Kidney (tissue), 14 donors: ENCODE measurements around the gene MAT2A. TPM values are rescaled to one million over a fixed set of nuclear protein-coding genes. Genes with fewer than 3 reads are reported as not detected.

Experiments used
- DNase-seq, 5 donors: peaks; one replicate each; pipeline ENCODE4 v3.0.0-alpha.2; 2013 to 2020
- FAIRE-seq: peaks from 2 replicates; lab custom pipeline; 2012; peaks lifted over from hg19 to GRCh38; lab: Jason Lieb, UNC
- H3K27ac ChIP-seq, 2 donors: one replicate each; pipeline ENCODE4 v1.7.0; 2013; ENCODE audit warnings: low read depth in 2 of 2, low read length in 2 of 2, inconsistent platforms in 1 of 2
- H3K27me3 ChIP-seq: one replicate; pipeline ENCODE4 v1.7.1; 2013; ENCODE audit warnings: low read length, inconsistent platforms; ENCODE audit not compliant: control insufficient read depth, insufficient read depth
- H3K36me3 ChIP-seq, 3 donors: one replicate each; pipeline versions ENCODE4 v1.7.0 to v1.7.1; 2013; ENCODE audit warnings: low read length in 3 of 3, control low read depth in 1 of 3, inconsistent platforms in 1 of 3; ENCODE audit not compliant: insufficient read depth in 3 of 3, control insufficient read depth in 2 of 3
- H3K4me1 ChIP-seq, 3 donors: one replicate each; pipeline versions ENCODE4 v1.7.0 to v1.7.1; 2013; ENCODE audit warnings: low read length in 3 of 3, inconsistent platforms in 1 of 3, low read depth in 1 of 3; ENCODE audit not compliant: control insufficient read depth in 2 of 3, insufficient read depth in 2 of 3
- H3K4me3 ChIP-seq, 3 donors: one replicate each; pipeline versions ENCODE4 v1.7.0 to v1.8.1; 2013; ENCODE audit warnings: low read length in 3 of 3, control low read depth in 1 of 3, inconsistent platforms in 1 of 3
- H3K9ac ChIP-seq, 3 donors: one replicate each; pipeline versions ENCODE4 v1.7.0 to v1.7.1; 2013; ENCODE audit warnings: low read length in 3 of 3, control low read depth in 1 of 3, inconsistent platforms in 1 of 3
- H3K9me3 ChIP-seq, 3 donors: one replicate each; pipeline versions ENCODE4 v1.7.0 to v1.7.1; 2013; ENCODE audit warnings: low read length in 3 of 3, control low read depth in 1 of 3, inconsistent platforms in 1 of 3; ENCODE audit not compliant: control insufficient read depth in 2 of 3, insufficient read depth in 1 of 3
- intact Hi-C: fragments of 100-400 bp; cut with DNase I; formaldehyde crosslinking; loops from one replicate; pipeline ENCODE4 v1.11.1; 2022
- polyA plus RNA-seq: library from polyadenylated mRNA; stranded (reverse); fragments of 350-450 nt; fragmentation: Illumina TruSeq; extraction: RNeasy Lipid Tissue Mini Kit (QIAGEN cat#74804); gene quantifications from one replicate; pipeline ENCODE4 v1.2.3, GENCODE V29; 2014; ENCODE audit warnings: low read depth, low replicate concordance; ENCODE audit not compliant: insufficient read depth
- total RNA-seq: library from RNA; stranded (reverse); fragmentation: NEBNext Ultra II Directional; extraction: Animal tissue kit (Norgen Biotek cat#: 25700); gene quantifications from one replicate; pipeline ENCODE4 v1.2.1, GENCODE V29; 2021
- TF ChIP-seq, protein P1 (sequence below): IDR thresholded peaks from 3 replicates; pipeline ENCODE4 v1.5.1; 2012; ENCODE audit warnings: mild to moderate bottlenecking, moderate library complexity, borderline replicate concordance; ENCODE audit not compliant: insufficient read depth; ENCODE audit errors: extremely low read depth
- donor health status: control.
- donor health status: control.
- donor health status: control.
- donor health status: control.
- donor health status: control.
- donor health status: DM: yes; HTN: yes; CAD: no.
- donor health status: Normal renal cell carcinoma (clear cell type).

The MAT2A gene
- total and polyA plus RNA-seq, 2 donors from 2014 or later, result 155 to 300 TPM

DNA sequence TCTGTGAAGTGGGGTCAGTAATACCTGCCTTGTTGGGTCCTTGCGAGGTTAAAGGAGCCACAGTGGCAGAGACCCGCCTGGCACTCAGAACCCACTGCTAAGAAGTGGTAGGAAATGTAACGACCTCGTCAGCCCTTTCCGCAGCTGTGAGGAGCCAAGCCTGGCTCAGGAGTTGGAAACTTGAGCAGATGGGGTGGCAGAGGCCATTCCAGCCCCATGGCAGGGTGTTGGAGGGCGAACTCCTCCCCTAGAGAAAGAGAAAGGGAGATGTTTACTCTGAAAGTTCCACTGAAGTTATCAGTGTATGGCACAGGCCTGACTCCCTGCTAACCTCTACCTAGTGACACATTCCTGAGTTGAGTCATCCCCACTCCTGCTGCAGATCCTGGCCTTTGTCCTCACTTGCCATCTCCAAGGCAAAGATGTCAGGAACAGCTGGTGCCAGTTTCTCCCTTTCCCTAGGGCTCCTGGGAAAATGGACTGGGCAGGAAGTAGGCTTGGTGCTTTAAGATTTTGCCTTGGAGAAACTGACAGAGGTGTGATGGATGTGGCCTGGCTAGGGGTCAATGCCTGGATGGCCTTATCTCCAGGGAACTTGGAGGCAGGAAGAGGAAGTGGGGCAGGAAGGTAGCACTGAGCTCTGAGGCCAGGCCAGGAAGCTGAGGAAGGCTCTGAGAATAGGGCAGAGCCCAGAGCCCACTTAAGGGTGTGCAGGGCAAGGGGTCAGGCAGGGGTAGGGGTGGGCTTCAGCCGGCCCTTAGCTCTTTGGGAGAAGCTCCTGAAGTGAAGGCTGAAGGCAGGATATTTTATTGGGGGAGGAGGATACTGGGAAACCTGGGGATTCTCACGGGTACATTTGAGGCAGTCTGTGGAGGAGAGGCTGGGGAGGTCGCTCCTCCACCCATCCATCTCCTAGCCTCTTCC is 46.2 kb downstream of the MAT2A start:
- Histone ChIP-seq H3K36me3 (peaks cover 0 to 8% (median 2%) of the 10 kb centered on the region in 3 donors), H3K27ac (peak overlapping the region; percentile 93 to 94), H3K9me3 (no peaks in the 10 kb centered on the region), H3K27me3 (no peaks in the 10 kb centered on the region), H3K4me1 (peaks cover 0 to 25% (median 3%) of the 10 kb centered on the region in 3 donors), H3K9ac (peak overlapping the region in 2 of 3 donors; percentile 64 to 80), H3K4me3 (peak overlapping the region; percentile 35 to 74 (median 67))
- TF ChIP-seq, protein P1, sequence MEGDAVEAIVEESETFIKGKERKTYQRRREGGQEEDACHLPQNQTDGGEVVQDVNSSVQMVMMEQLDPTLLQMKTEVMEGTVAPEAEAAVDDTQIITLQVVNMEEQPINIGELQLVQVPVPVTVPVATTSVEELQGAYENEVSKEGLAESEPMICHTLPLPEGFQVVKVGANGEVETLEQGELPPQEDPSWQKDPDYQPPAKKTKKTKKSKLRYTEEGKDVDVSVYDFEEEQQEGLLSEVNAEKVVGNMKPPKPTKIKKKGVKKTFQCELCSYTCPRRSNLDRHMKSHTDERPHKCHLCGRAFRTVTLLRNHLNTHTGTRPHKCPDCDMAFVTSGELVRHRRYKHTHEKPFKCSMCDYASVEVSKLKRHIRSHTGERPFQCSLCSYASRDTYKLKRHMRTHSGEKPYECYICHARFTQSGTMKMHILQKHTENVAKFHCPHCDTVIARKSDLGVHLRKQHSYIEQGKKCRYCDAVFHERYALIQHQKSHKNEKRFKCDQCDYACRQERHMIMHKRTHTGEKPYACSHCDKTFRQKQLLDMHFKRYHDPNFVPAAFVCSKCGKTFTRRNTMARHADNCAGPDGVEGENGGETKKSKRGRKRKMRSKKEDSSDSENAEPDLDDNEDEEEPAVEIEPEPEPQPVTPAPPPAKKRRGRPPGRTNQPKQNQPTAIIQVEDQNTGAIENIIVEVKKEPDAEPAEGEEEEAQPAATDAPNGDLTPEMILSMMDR, result no peak
- DNase-seq (peak in 4 of 5 donors; percentile 74 to 87 (median 80)), FAIRE-seq (no peak)
- intact Hi-C loops, result no loop called here

DNA sequence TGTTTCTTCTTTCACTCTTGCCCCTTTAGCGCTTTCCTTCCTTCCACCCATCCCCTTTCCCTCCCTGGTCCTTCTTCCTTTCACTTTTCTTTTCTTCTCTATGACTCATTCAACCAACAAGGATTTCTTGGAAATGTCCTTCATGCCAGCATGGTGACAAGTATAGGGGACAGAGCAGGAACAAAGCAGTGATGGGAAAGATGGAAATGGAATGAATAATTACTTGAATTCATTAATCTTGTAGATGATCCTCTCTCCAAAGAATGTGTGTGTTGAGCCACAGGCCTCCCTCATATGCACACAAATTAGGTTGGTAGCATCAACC is 46.8 kb downstream of the MAT2A start:
- TF ChIP-seq, protein P1, result no peak
- H3K27ac ChIP-seq, result peak overlapping the region; percentile 93 to 94
- FAIRE-seq (no peak), DNase-seq (no peak)
- H3K4me1 ChIP-seq, result peaks cover 0 to 26% (median 0%) of the 10 kb centered on the region in 3 donors
- intact Hi-C loops, result no loop called here
- H3K9me3 ChIP-seq, result no peaks in the 10 kb centered on the region
- no peak overlapping the region for H3K9ac ChIP-seq
- H3K27me3 ChIP-seq, result no peaks in the 10 kb centered on the region
- peak overlapping the region in 1 of 3 donors; percentile 74 for H3K4me3 ChIP-seq
- H3K36me3 ChIP-seq, result peaks cover 0 to 8% (median 2%) of the 10 kb centered on the region in 3 donors

DNA sequence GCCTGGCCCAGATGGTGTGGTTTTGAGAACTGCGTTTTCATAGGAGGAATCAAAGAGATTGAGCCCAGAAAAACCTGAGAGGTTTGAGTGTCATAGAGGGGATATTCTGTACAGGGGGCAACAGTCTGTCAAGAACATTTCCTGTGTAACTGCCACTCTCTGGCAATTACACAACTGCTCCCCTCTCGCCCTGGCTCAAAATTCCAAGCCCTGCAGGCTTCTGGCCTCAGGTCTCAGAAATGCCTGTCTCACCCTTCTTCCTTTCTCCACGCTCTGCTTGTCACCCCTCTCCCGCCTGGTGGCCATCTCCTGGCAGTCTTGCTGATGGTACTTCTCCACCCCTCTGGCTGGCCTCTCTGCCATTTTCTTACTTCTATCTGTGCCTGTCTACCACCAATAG is 49.3 kb downstream of the MAT2A start:
- FAIRE-seq (no peak), DNase-seq (no peak)
- Histone ChIP-seq H3K4me3 (no peak overlapping the region), H3K4me1 (peaks cover 0 to 36% (median 0%) of the 10 kb centered on the region in 3 donors), H3K27me3 (no peaks in the 10 kb centered on the region), H3K9ac (no peak overlapping the region), H3K36me3 (peaks cover 0 to 2% (median 0%) of the 10 kb centered on the region in 3 donors), H3K27ac (peak overlapping the region in 1 of 2 donors; percentile 16), H3K9me3 (no peaks in the 10 kb centered on the region)
- intact Hi-C loops, result no loop called here
- TF ChIP-seq, protein P1, result no peak
